GM12875 (cell line): Measurements from ENCODE around the gene ARHGAP25.
A peak's percentile ranks its signal among the peaks of the same experiment; 100 is the strongest.

Experiments used
- H3K4me3 ChIP-seq: one replicate; pipeline ENCODE4 v1.5.1; 2011; ENCODE audit warnings: low read depth, low read length, control low read depth
- TF ChIP-seq, protein P1 (sequence below): IDR thresholded peaks from 2 replicates; pipeline ENCODE4 v1.5.1; 2011; ENCODE audit warnings: low read depth, mild to moderate bottlenecking, control low read depth, inconsistent platforms, low read length, moderate library complexity, borderline replicate concordance; ENCODE audit not compliant: insufficient read depth

The ARHGAP25 gene

GRCh38 chr2:68709421-68709911, 25.1 kb upstream of the ARHGAP25 start:
- TF ChIP-seq, protein P1, sequence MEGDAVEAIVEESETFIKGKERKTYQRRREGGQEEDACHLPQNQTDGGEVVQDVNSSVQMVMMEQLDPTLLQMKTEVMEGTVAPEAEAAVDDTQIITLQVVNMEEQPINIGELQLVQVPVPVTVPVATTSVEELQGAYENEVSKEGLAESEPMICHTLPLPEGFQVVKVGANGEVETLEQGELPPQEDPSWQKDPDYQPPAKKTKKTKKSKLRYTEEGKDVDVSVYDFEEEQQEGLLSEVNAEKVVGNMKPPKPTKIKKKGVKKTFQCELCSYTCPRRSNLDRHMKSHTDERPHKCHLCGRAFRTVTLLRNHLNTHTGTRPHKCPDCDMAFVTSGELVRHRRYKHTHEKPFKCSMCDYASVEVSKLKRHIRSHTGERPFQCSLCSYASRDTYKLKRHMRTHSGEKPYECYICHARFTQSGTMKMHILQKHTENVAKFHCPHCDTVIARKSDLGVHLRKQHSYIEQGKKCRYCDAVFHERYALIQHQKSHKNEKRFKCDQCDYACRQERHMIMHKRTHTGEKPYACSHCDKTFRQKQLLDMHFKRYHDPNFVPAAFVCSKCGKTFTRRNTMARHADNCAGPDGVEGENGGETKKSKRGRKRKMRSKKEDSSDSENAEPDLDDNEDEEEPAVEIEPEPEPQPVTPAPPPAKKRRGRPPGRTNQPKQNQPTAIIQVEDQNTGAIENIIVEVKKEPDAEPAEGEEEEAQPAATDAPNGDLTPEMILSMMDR, result peak; percentile 67
- H3K4me3 ChIP-seq, result no peak overlapping the region

- TF ChIP-seq, protein P1, result no peak
Observed at GRCh38 chr2:68710336-68710735, 24.3 kb upstream of the ARHGAP25 start.

DNA sequence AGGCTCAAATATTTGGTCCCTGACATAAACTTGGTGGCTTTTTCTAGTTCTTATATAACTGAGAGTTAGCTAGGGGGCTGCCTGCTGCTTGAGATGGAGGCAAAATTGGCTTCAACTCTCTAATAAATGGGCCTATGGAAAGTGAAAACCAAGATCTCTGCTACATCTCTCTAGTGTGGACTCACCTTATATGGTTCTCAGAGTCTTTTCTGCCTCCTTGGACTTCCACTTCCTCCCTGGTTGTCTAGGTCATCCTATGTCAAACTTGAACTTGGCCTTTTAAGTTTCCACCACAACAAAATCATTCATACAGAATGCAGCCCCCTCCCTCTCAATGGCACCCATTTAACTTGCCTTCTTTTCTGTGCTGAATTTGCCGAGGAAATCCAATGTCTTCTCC, 23.9 kb upstream of the ARHGAP25 start:
- no peak overlapping the region for H3K4me3 ChIP-seq
- TF ChIP-seq, protein P1, result no peak

More at GRCh38 chr2:68710336-68710735, 24.3 kb upstream of the ARHGAP25 start:
- H3K4me3 ChIP-seq, result no peak overlapping the region

DNA sequence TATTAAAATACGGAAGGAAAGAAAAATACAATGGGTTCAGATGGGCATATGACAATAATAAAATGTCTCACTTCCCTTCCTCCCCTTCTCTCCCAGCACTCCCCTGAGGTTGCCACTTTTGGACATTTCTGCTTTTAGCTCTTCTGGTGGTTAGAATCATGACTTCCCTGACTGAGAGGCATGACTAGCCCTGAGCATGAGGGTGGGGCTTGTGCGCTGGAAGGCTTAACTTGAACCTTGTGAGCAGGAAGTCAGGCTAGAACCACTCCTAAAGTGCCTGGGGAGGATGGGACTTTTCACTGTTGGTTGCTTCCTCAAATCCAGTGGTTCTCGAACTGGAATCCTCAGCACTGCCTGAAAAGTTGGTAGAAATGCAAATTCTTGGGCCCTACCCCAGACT, 19.7 kb upstream of the ARHGAP25 start:
- no peak overlapping the region for H3K4me3 ChIP-seq

GRCh38 chr2:68715353-68716041, 19.1 kb upstream of the ARHGAP25 start:
- TF ChIP-seq, protein P1, result peak; percentile 88
- no peak overlapping the region for H3K4me3 ChIP-seq

More for the DNA sequence above, 19.7 kb upstream of the ARHGAP25 start:
- TF ChIP-seq, protein P1, result no peak

DNA sequence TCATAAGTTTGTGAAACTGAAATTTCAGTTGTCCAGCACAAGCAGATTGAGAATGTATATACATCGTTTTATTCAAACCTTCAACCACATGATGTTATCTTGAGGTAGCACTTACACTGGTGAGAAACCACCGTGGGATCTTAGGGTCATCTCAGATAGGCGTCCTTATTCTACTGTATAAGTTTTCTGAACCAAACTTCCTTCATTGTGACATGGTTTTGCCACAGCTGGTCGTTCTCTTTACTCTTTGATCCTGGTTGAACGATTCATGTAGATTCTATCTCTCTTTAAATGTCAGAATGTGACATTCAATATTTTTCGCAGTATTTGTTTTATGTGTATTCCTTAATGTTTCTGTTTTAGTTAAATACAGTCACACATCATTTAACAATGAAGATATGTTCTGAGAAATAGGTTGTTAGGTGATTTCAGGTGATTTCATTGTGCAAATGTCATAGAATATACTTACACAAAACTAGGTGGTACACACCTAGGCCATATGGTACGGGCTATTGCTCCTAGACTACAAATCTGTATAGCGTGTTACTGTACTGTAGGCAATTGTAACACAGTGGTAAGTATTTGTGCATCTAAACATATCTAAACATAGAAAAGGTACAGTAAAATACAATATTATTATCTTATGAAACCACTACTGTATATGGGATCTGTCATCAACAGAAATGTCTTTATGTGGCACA, 17.9 kb upstream of the ARHGAP25 start:
- TF ChIP-seq, protein P1, result no peak
- H3K4me3 ChIP-seq, result no peak overlapping the region

GRCh38 chr2:68717305-68717661, 17.3 kb upstream of the ARHGAP25 start:
- H3K4me3 ChIP-seq, result no peak overlapping the region
- TF ChIP-seq, protein P1, result no peak
